ENCODE measurements around the gene PLPP7.
"Not testable (repeated sequence)": the region's sequence is repeated elsewhere in the genome, so short reads cannot be mapped to it uniquely, and the experiment has no call there.

The PLPP7 gene

DNA sequence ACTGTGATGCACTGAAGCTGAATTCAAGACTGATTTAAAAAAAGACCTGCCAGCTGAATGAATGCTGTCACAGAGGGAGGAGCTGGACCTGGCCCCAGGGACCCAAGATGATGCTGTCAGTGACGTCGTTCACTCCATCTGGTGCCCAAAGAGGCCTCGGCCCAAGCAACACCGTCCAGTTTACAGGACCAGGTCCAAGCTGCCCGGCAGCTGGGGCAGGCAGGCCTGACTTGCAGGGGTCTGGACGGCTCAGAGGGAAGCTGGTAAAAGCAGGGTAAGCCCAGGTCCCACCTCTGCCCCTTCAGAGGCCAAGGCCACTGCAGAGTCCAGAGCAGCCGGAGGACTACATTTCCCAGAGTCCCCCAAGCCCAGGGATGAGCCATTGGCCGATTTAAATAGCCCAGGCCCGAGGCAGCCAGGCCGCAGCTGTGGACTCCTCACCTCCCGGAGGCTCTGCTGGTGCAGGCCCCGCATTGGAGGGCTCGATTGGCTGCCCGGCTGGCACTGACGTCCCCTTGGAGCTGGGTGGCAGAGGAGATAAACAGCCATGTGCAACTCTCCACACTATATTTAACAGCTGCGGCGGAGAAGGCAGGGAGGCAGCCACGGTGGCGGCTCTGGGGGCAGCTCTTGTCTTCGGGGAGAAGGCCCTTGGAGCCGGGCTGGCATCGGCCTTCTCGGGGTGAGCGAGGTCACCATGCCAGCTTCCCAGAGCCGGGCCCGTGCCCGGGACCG lies at the start of gene PLPP7:
Gene PLPP7, plus strand, starts transcription at position 423 of the 735 bp plus-strand sequence. Its CDS starts 275 bp downstream, at position 698.
- peak; percentile 65 for DNase-seq (ENCODE audit: low spot score)

DNA sequence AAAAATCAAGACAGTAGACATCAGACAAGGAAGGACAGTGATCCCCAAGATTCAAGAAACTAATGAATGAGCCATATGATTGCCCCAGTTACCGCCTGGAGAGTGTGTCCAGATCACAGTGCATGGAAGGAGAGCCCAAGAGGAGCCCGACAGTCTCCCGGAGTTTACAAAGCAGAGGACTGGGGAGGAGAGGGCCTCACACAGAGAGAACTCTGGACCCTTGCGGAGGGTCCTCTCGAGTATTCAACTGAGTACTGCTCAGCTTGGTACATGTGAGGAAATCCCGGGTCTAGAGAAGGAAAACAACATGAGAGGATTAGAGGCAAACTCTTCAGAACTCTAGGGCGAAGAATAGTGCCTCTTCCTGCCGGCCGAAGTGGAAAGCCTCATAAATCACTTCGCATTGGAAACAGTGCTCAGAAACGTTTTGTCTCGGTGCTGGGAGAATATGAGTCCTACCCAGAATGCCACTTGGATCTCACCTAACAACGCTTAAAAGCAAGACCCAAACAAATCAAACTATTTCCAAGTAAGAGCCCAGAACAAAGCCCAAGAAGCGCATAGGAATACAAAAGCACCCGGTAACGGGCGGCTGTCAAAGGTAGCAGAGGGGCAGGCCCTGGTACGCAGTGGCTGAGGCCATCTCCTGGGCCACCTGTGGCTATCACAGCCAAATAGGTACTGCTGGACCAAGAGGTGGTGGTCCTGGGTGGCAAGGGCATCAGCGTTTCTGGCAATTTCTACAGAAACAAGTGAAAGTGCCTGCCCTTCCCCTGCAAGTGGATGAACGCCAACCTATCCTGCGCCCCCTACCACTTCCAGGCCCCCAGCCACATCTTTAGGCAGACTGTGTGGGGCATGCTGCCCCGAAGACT lies 49.2 kb upstream of the PLPP7 start:
- no peak for DNase-seq (ENCODE audit: low spot score)

DNA sequence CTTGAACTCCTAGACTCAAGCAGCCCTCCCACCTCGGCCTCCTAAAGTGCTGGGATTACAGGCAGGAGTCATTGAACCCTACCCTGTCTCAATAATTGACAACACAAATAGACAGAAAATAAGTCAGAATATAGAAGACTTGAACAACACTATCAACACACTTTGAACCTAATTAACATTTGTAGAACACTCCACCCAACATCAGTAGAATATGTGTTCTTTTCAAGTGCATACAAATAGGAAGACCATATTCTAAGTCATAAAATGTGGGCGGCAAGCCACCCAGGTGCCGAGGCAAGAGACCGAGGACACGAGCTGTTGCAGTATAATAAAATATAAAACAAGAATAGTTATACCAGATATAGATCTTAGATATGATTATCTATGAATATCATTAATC lies 45.2 kb upstream of the PLPP7 start:
- DNase-seq (ENCODE audit: low spot score) = not testable (repeated sequence)

DNA sequence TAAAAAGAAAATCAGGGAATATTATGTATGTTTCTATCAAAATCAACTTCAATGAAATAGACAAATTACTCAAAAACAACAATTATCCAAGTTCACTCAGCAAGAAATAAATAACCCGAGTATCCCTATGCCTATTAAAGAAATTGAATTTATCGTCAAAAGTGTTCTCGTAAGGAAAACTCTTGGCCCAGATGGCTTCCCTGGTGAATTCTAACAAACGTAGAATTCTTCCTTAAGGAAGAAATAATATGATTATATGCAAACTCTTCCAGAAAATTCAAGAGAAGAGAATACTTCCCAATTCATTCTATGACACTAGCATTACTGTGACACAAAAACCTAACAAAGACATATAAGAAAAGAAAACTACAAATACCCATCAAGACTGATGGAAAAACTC lies 42.9 kb upstream of the PLPP7 start:
- DNase-seq (ENCODE audit: low spot score) = no peak

DNA sequence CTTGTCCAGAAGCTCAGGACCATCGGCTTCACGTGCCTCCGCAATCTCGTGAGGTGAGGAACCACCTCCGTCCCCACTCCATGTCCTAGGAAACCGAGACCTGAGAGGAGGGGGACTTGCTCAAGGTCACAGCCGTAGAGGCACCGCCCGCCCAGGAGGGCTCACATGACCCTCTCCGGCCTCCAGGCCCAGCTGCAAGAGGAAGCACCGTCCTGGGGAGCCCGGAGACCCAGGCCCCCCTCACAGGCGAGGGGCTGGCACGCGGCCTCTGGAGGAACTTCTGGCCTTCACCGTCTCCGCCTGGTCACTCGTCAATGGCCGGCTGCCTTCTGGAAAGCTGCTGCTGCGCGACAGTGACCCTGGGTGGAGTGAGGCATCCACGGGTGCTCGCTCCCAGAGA lies 37.4 kb upstream of the PLPP7 start:
- no peak for DNase-seq (ENCODE audit: low spot score)

DNA sequence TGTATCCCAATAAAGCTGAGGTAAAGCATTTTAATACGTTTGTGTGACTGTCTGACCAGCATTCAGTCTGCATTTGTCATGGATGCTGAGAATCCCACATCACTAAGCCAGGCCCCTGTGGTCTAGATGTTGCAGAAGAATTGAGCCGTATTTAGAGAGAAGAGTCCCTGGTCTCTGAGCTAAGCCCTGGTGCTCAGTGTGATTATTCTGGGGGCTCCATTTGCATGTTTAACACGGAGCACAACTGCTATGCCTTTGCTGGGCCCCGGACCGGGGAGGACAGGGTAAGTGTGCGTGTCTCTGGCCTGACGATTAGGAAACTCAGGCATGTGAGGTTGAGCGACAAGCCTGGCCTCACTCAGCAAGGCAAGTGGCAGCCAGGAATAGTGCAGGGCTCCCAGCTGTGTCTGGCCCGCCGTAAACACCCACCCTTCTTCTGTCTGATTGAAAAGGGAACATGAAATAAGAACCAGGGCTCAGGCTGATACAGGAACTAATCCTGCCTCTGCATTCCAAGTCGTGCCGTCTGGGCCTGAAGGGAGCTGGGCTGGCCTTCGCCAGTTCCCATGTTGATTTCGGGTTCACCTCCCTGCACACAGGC lies 35.5 kb upstream of the PLPP7 start:
- DNase-seq (ENCODE audit: low spot score) = no peak

DNA sequence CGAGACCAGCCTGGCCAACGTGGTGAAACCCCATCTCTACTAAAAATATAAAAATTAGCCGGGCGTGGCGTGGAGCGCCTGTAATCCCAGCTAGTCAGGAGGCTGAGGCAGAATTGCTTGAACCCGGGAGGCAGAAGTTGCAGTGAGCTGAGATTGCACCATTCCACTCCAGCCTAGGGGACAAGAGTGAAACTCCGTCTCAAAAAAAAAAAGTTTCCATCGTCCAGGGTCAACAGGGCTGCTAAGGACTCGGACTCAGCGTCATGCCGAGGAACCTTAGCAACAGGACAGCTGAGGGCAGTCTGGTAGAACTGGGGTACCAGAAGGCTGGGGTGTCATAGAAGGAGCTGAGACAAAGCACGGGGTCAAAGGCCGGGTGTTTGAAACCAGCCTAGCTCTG lies 34.9 kb upstream of the PLPP7 start:
- no peak for DNase-seq (ENCODE audit: low spot score)

DNA sequence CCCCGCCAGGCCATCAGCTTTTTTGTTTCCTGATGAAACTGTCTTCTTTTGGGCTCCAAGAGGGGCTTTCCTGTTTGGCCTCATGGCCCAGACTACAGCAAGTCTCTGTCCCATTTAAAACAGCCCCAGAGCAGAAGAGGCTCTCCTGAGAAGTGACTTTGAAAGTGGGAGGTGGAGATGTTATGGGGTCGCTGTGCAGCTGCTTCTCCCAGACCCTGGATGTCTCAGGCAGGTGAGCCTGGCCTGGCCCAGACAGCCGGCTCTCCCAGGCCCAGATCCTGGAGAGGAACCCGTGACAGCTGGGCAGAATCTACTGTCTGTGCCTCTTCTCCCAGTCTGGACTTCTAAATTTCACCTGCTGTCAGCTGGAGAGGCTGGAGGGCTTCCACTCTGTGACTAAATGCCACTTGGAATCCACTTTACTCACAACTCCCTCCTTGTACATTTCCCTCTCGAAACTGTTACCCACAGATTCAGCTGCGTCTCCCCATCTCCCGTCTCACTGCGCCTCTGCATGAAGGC lies 33.8 kb upstream of the PLPP7 start:
- DNase-seq (ENCODE audit: low spot score) = no peak

DNA sequence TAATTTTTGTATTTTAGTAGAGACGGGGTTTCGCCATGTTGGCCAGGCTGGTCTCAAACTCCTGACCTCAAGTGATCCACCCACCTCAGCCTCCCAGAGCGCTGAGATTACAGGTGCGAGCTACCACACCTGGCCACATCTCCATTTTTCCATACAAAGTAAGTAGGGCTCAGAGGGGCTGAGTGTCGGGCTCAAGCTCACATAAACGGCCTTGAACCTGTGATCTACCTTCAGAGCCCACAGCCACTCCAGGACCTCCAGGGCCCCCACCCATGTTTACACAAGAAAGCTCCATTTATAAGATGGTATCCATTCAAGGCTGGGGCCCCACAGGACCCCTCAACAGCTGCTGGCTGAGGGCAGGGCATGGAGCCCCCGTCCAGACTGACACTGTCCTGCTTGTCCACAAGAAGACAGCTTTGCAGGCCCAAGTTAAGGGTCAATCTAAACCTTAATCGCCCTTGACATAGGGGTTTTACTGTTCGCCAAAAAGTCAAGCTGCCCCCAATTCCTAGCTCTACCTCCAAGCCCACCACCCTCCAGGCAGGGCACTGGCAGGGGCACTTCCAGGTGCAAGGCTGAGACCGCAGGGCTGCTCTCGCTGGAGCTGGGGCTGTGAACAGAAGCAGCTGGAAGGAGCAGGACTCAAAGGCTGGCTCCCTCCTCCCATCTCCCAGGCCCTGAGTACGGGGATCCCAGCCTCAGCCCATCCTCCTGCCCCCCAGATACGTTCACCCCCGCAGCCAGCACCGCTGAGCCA lies 32.1 kb upstream of the PLPP7 start:
- no peak for DNase-seq (ENCODE audit: low spot score)

DNA sequence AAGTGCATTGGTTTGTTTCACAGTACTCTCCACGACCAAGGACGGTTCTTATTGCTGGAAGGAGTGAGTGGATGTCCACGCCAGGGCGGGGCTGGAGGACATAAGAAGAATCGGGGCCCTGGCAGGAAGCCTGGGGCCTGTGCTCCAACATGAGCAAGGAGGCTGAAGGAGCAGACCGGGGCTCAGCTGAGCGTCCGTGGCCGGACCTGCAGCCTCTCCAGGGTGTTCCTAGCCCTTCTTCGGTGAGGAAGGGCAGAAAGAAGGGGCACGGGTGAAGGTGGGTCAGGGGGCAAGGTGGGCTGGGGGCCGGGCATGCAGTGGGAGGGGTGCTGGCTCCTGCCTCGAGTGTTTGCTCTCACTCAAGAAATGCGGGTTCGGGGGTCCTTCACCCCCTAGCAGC lies 31.3 kb upstream of the PLPP7 start:
- DNase-seq (ENCODE audit: low spot score) = no peak

DNA sequence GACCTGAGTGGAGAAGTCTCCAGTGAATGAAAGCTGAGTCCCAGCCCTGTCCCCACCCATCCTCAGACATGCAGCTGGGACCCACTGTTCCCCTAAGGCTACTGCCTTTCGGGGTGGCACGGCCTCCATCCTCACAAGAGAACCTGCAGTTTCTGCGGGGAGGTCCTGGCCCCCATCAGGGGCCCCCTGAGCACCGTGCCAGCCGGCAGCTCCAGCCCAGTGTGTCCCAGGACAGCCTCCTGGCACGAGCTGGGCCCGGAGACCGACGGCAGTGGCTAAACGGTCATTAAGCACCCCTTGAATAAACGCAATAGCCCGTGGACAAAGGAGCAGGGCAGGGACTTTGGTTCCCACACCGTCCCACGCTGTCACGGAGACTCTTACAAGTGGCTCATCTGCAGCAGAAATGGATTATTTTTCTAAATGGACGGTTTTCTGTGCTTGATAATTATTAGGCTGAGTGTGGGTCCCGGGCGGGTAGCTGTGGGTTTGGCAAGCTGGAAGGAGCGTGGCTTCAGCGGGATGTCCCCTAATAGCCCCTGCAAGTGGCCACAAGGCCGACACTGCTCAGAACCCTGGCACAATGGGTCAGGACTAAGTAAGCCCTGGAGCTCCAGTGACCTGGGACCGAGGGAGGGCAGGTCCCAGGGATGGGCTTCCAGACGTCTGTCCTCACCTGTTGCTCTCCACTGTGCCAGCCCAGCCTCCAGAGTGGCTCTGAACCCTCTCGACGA lies 30.7 kb upstream of the PLPP7 start:
- DNase-seq (ENCODE audit: low spot score) = no peak

DNA sequence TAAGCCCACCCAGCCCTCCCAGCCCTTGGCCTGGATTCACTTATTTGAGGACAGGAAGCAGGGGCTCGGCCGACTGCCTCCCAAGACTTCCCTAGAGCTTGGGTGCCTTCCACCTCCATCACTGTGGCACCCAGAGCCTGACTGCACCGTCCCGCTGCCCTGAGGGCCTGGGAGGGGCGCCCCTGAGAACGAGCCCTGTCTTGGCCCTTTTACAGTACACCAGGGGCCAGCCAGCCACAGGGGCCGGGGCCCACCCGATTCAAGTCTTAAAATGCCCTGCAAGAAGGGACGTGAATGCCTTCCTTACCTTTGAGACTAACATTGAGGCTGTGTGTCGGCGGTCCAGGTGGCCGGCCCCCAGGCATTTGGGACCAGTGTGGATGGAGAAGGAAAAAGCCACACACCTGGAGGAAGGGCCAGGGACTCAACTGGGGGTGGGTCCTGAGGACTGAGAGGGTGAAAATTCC lies 30.1 kb upstream of the PLPP7 start:
- no peak for DNase-seq (ENCODE audit: low spot score)

DNA sequence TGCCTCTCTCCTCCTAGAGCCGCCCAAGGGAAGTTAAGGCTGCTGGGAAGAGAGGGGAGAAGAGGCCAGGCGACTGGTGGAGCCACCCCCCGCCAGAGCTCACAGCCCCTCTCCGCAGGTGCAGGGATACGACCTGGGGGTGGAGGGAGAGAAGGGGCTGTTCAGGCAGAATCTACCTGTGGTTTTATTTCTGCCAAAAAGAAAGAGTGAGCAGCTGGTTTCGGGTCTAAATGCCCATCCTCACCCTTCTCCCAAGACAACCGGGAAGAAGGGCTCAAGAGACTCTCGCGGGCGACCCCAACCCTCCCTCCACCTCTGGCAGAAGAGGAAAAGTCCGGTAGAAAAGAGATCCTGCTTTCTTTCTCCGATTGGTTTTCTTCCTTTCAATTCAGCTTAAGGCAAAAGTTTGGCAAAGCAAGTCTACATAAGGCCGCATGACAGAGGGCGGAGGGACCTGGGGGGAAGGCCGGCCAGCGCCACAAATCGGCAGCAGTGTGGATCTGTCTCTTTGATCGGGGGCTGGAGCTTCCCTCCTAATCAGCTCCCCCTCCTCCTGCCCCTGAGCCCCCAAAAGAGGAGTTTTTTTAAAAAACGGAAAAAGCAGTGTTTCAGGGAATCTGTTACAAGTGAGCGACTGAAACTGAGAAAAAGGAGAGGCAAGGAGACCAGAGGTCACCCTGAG lies 29.5 kb upstream of the PLPP7 start:
- DNase-seq (ENCODE audit: low spot score) = no peak

DNA sequence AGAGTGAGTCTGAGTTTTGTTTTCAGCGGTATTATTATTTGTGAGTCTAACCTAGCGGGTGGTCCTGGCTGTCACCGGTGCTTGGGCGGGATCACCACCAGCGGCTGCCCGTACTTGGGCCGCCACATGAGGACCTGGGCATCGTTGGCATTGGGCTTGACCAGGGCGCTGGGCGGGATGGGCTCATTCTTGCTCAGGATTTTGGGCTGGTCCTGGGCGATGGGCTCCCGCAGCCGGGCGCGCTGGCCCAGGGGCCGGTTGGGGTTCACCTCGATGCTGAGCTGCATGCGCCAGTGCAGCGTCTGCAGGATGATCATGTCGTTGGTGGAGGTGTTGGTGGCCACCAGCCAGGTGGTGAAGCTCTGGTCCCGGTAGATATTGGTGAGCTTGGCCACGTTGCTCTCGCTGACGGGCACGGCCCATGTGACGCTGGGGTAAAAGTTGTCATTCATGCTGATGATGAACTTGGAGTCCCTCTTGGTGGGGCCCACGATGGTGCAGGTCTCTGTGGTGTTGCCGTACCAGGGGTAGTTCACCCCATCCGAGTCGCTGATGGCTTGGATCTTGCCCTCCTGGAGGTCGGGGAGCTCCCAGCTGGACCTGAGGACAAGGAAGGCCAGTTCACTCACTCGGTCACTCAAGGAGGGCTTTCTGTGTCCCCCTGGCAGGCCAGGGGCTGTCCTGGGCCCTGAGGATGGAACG lies 28.6 kb upstream of the PLPP7 start:
- no peak for DNase-seq (ENCODE audit: low spot score)

DNA sequence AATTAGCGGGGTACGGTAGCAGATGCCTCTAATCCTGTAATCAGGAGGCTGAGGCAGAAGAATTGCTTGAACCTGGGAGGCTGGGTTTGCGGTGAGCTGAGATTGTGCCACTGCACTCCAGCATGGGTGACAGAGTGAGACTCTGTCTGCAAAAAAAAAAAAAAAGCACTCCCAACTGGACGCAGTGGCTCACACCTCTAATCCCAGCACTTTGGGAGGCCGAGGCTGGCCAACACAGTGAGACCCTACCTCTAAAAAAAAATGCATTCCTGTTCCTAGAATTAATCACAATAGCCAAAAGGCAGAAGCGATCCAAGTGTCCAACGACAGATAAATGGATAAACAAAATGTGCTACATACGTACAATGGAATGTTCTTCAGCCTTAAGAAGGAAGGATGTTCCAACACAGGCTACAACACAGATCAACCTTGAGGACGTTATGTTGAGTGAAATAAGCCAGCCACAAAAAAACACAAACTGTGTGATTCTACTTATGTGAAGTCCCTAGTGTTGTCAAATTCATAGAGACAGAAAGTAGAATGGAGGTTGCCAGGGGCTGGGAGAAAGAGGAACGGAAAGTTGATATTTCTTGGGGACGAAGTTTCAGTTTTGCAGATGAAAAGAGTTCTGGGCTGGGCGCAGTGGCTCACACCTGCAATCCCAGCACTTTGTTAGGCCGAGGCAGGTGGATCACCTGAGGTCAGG lies 27.0 kb upstream of the PLPP7 start:
- DNase-seq (ENCODE audit: low spot score) = no peak

DNA sequence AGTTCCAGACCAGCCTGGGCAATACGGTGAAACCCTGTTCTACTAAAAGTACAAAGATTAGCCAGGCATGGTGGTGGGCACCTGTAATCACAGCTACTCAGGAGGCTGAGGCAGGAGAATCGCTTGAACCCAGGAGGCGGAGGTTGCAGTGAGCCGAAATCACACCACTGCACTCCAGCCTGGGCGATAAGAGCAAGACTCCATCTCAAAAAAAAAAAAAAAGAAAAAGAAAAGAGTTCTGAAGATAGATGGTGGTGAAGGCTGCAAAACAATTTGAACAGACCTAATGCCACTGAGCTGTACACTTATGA lies 26.5 kb upstream of the PLPP7 start:
- DNase-seq (ENCODE audit: low spot score) = not testable (repeated sequence)

DNA sequence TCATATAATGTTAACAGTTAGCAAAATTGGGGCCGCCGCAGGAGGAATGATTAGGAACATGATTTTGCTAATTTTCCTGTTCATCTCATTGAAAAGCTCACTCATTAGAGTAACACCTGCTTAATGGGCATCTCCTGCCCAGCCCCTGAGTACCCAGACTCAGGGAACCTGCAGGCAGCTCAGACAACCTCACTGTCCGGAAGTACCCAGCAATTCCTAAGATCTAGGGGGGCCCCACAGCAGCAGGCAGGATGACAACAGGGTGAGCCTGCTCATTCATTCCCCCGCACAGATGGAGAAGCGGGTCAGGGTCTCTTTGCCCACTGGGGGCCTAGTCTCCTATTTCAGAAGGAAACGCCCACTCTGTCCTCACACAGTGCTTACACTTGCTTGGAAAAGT lies 25.8 kb upstream of the PLPP7 start:
- DNase-seq (ENCODE audit: low spot score) = no peak

DNA sequence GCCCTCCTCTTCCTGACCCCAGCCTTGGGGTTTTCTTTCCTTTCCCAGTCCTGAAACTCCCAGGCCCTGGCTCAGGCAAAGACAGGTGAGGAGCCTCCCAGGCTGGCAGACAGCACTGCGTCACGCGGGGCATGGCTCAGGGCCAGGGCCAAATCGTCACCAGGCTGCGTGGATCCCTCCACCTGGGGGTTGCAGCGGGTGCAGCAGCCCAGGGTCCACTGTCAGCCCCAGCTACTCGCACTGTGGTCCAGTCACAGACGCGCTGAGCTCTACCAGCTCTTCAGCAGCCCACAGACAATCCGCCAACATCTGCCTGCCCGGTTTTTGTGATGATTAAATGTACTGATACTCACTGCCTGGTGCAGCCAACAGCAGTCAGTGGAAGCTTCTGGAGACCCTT lies 25.3 kb upstream of the PLPP7 start:
- DNase-seq (ENCODE audit: low spot score) = no peak
